LoVo (cell line): ENCODE results near the gene INO80.

Experiments
- DNase-seq: peaks from one replicate; pipeline ENCODE4 v3.0.0-alpha.2; 2016; ENCODE audit warnings: low spot score

INO80 gene

DNA sequence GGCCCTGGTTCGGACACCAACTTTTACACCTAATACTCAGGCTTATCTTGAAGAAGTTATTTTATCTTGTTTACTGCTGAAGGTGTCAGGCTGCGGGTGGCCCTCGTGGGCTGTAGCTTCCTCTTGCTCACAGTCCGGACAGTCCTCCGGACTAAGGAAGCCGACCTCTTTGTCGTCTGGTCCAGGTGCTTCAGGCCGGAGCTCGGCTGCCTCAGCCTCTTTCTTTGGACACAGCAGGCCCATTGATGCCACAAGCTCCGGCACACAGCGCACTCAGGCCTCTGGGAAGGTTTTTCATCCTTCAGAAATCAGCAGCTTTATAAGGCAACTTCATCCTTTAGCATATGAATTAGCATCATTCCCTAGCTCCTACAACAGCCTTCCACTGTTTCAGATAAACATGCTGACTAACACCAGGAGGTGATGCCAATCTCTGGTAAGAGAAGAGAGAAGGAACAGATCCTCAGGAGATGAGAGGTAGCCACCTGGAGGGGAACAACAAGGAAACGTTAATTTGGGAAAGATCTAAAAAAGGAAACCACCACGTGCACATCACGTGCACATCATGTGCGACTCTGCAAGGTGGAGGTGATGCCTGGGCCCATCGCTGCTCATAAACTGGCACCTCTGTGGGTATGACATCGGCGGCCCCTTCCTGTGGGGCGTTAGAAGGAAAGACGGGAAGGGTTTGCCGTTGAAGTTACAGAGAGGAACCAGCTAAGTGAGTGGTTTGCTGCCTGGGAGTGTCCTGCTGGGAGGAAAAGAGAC is 167.2 kb downstream of the INO80 start:
- no peak for DNase-seq

DNA sequence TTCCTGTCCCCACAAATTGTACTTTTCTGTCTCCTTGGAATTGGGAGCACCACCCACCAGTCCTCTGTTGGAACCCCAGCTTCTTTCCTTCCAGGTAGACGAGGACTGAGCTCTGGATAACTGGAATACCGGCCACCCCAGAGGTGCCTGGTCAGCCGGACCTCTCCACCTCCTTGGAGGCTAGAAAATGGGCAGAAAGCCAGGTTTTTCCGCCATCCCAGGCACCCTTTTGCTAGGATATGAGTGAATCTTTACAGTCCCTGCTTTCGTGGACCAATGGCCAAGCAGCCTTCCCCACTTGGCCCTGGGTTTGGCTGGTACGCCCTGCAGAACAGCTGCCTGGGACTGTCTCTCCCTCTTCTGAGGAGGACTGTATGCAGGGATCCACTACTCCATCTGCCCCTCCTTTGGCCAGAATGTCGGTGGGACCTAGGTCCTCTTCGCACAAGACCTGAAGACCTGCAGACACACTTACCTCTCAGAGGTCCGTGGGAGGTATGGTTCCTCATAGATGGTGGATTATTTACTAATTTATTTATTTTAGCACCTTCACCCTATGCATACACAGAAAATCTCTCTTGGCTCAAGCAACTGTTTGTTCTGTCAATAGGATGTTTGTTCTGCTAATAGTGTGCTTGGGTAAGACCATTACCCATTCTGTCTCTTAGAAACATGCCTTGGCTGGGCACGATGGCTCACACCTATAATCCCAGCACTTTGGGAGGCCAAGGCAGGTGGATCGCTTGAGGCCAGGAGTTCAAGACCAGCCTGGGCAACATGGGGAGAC is 171.4 kb downstream of the INO80 start:
- no peak for DNase-seq

DNA sequence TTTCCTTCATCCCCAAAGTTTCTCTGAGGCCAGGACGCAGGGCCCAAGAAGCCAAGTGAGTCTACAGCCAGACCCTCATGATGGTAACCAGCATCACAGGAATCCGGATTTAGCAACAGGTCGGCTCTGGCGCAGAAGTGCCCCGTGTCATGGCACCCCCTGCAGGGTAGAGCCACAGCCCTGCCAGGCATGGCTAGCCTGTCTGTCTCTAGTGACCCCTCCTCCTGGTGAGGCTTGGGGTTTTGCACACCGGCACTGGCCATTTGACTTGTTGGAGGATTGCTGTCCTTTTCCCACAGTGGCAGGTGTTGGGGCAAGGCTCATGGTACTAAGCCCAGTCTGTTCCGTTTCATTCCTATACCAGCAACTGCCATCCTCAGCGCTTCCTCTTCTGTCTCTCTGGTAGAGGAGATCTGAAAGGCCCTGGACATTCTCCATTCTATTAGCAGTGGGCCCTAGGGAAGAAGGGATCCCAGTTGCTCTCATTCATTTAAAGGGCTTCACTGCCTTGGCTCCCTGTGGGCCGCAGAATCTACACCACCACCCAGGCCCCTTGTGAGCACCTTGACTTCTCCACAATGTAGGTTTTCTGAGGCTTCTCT is 172.2 kb downstream of the INO80 start:
- DNase-seq, result no peak

DNA sequence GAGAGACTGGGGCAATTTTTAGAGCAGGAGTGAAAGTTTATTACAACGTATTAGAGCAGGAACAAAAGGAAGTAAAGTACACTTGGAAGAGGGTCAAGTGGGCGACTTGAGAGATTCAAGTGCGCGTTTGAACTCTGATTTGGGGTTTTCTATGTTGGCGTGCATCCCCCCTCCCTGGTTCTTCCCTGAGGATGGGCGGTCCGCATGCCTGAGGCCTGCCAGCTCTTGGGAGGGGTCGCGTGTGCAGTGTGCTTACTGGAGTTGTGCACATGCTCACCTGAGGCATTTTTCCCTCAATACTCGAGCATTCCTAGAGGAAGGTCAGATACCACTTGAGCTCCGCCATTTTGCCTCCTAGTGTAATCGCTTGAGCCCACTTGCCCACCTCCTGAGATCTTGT is 173.2 kb downstream of the INO80 start:
- DNase-seq, result no peak

DNA sequence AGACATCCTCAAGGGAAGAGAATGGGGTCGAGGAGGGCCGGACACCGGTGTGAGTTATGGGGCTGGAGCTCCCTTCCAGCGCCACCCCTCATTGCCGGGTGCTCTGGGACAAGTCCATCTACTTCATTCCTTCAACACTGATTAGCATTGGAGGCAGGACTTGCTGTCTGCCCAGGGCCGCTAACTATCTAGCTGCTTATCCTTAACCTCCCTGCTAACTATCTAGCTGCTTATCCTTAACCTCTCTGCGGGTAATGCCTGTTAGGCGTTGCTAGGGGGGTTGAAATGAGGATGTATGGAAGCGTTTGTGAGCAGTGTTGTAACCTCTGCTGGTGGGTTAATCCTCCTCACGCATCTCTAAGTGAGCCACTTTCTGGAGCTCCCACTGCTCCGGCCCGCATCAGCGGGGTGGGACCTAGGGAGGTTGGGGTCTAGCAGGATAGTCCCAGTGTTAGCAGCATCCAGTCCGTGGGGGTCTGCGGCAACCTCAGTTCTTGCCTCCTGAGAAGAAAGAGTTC is 173.7 kb downstream of the INO80 start:
- no peak for DNase-seq

DNA sequence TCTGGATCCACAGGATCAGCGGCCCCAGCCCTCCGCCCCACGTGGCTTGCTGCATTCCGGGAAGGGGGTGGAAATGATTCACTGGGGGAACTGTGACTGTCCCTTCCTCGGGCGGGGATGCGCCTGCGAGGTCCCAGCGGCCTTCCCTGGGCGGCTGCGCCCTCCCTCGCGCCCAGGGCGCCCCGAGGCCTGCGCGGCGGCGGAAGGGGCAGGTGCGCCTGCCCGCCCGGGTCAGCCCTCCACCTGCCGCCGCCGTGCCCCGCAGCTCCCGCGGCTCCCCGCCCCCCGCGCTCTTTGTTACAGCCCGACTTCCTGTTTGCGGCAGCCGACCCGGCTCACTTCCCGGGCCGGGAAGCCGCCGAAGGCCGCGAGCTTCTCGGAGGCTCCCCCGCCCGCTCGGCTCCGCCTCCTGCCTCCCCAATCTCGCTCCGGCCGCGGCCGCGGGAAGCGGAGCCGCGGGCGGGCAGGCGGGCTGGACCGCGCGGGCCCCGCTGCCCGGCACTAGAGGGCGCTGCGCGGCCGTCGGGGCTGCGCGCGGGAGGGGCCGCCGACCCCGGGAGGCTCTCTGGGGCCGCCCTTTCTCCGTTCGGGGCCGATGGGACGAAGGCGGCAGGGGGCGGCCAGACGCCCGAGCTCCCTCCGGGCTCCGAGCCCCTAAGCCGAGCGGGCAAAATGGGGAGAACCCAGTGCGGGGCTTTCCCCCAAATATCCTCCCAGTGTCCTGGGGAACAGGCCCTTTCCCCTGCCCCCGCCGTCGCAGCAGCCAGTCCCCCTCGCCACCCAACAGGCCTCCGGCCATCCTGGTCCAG is 174.3 kb downstream of the INO80 start:
- DNase-seq, result peak; percentile 89

DNA sequence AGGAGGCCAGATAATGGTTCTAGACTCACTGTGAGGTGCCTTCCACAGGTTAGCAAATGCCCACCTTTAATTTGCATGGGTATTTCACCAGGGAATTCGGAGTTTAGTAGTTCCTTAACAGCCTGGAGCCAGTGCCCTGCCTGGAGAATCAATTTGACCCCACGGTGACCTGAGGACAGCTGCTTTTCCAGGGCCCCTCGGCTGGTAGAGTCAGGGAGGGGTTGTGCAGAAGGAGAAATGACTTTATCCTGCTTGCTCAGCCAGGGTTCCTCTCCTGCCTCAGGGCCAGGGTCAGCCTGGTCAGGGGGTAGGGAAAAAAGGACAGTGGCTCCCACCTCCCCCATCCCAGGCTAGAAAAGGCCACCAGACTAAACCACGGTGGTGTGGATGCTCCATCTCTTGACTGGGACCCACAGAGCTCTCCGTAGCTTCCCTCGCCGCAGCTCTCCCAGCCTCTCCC is 175.0 kb downstream of the INO80 start:
- no peak for DNase-seq

DNA sequence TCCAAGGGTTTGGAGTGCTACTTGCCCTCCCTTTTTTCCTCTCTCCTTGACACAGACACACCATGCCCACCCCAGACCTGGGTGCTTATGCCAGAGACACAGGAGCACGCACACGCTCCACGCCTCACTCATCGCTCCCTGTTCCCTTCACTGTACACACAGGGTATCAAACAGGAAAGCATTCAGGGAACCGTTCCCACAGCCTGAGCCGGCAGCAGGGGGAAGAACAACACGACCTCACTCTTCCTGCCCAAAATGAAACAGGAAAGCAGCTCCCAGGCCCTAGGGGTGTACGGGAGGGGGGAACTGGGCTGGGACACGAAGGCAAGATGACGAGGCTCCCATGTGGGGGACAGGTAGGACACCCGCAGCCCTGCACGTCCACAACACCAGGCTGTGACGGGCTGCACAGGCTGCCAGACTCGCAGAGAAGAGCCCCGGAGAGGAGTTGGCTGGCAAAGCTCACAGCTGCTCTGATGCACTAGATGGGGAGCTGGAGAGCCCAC is 175.7 kb downstream of the INO80 start:
- no peak for DNase-seq

DNA sequence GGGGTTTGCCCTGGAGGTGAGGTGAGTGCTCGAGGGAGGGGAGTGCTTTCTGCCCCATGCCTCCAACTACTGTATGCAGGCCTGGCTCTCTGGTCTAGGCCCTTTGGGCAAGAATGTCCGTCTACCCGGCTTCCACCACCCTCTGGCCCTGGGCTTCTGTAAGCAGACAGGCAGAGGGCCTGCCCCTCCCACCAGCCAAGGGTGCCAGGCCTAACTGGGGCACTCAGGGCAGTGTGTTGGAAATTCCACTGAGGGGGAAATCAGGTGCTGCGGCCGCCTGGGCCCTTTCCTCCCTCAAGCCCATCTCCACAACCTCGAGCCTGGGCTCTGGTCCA is 177.6 kb downstream of the INO80 start:
- no peak for DNase-seq

DNA sequence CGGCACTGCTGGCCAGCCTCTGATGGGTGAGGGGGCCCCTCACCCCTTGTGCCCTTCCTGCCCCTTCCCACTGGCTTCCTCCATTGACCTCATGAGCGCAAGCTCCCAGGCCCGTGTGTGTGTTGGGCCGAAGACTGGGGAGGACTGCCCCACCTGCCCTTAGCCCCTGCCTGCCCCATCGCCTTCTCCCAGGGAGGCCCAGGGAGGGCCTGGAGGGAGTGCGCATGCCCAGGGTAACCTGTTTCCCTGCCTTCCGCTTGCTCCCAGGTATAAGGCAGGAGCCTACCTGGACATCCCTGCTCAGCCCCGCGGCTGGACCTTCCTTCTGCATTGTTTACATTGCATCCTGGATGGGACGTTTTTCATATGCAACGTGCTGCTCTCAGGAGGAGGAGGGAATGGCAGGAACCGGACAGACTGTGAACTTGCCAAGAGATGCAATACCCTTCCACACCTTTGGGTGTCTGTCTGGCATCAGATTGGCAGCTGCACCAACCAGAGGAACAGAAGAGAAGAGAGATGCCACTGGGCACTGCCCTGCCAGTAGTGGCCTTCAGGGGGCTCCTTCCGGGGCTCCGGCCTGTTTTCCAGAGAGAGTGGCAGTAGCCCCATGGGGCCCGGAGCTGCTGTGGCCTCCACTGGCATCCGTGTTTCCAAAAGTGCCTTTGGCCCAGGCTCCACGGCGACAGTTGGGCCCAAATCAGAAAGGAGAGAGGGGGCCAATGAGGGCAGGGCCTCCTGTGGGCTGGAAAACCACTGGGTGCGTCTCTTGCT is 178.1 kb downstream of the INO80 start:
- DNase-seq, result no peak

DNA sequence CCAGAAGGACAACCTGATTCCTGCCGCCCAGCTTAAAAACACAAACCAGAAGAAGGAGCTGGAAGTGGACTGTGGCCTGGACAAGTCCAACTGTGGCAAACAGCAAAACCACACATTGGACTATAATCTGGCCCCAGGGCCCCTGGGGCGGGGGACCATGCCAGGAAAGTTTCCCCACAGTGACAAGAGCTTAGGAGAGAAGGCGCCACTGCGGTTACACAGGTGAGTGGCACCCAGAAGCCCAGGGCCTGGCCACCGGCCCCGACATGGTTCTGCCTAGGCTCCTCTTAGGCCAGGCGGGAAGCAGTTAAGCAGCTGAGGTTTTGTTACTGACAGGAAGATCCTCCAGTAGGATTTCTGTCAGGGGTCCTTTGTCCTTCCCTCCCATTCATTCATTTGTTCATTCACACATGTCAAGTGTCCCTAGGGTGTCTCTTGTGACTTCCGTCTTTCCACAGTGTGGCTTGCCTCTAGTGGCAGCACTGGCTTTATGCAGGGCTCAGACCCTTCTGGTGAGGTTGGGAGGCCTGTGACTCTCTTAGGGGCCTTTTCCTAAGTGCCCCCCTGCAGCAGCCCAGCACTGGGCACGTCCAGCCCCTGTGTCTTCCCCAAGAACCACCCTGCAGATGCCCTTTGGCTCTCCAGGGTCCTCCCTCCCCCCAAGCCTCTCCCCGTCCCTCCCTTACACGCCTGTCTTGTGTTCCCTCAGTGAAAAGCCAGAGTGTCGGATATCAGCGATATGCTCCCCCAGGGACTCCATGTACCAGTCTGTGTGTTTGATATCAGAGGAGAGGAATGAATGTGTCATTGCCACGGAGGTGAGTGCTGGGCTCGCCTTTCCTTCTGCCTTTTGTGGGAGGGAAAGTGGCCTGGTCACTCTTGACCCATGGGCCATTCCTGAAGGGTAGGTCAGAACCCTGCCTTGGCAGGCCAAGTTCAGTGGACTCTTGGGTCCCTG is 179.1 kb downstream of the INO80 start:
- DNase-seq, result no peak

DNA sequence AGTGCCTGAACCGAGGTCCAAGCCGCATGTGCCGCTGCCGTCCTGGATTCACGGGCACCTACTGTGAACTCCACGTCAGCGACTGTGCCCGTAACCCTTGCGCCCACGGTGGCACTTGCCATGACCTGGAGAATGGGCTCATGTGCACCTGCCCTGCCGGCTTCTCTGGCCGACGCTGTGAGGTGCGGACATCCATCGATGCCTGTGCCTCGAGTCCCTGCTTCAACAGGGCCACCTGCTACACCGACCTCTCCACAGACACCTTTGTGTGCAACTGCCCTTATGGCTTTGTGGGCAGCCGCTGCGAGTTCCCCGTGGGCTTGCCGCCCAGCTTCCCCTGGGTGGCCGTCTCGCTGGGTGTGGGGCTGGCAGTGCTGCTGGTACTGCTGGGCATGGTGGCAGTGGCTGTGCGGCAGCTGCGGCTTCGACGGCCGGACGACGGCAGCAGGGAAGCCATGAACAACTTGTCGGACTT is 179.8 kb downstream of the INO80 start:
- DNase-seq, result no peak

DNA sequence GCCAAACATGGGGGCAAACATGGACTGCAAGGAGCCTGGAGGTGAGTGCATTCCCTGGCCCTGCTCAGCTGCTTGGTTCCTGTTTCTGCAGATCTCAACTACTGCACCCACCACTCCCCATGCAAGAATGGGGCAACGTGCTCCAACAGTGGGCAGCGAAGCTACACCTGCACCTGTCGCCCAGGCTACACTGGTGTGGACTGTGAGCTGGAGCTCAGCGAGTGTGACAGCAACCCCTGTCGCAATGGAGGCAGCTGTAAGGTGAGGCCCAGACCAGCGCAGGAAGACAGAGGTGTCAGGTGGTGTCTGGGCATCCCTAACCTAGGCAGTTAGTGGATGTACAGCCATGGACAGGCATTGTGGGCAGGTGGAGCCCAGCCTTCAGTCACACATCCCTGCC is 181.6 kb downstream of the INO80 start:
- DNase-seq, result no peak

DNA sequence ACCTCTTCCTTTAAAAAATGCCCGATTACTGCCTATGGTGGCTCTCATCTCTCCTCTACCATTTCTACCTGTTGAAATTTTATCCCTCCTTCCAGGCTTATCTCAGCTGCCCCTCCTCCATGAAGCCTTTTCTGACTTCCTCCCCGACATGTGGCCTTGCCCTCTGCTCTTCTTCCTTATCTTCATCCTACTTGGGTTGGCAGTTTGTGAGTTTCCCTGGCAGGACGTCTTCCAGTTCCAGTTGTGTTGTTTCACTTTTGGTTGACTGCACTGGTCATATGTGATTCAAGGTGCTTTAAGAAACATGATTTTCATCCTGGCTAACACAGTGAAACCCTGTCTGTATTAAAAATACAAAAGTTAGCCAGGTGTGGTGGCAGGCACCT is 182.6 kb downstream of the INO80 start:
- no peak for DNase-seq

DNA sequence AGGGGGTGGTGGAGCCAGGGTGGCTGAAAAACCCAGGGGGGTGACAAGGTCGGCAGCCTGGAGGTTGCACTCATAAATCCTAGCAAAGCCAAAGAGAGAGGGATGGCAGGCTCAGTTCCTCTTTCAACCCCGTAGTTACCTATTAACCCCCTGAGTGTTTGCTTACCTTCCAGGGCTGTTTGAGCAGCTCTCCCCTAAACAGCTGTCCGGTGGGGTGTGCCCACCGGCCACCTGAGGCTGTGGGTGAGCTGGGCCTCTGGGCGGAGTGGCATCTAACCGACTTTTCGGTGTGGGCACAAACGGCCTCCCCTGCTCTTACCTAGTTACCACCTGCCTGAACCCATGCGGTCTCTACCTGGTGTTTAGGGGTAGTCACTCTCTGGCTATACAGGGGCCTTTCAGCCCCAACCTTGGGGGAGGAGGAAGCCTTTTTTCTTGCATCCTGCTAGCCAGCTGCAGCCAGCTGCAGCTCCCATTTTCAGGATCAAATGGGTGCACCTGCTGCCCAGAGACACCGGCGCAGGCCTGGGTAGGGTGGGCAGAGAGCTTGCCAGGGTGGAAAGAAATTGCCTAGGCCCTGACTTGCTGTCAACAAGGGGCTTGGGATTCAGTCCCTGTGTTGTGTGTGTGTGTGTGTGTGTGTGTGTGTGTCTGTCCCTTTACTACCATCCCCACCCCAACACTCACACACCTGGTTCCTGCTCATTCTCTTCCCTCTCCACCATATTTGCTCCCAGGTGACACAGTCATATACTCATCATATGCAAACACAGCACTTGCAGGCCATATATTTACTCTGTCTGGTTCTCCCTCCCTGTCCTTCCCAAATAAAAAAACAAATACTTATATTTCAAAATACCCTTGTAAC is 183.2 kb downstream of the INO80 start:
- no peak for DNase-seq

DNA sequence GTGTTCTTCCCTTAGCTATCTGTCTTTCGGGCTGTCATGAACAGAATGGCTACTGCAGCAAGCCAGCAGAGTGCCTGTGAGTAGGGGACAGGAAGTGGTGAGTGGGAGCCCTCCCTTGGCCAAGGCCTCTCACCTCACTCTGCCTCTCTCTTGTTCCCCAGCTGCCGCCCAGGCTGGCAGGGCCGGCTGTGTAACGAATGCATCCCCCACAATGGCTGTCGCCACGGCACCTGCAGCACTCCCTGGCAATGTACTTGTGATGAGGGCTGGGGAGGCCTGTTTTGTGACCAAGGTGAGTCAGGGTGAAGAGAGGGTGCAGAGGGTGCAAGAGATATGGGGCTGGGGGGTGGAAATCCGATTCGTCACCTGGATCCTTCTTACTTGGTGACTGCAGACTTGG is 183.9 kb downstream of the INO80 start:
- no peak for DNase-seq

DNA sequence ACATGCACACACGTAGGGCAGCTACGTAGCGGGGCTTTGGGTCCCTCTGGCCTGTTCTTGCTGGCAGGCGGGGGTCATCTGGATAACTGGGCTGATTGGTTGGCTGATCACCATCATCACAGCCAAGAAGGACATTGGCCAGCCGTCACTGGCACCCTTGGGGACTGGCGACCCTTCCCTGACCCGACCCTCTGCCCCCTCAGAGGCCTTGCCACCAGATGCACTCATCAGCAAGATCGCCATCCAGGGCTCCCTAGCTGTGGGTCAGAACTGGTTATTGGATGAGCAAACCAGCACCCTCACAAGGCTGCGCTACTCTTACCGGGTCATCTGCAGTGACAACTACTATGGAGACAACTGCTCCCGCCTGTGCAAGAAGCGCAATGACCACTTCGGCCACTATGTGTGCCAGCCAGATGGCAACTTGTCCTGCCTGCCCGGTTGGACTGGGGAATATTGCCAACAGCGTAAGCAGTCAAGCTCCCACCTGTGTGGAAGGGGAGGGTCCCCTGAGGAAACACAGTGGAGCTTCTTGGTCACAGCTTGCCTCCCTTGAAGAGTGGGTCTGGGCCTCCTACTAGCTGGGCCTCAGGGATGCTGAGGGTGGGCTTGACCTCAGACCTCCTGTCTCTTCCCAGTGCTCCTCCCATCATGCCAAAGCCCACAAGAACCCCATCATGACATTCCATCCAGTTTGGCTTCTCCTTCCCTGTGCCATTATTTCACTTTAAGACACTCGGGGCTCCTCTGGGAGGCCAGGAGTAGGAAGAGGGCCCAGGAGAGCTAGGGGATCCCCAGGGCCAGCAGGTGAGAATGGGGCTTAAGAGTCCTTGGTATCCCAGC is 184.6 kb downstream of the INO80 start:
- no peak for DNase-seq
